Ishikawa (cell line): ENCODE results near the gene CISD1.

ENCODE experiments used
- EP300 ChIP-seq: IDR thresholded peaks from 2 replicates; pipeline ENCODE4 v1.6.1; 2012; ENCODE audit warnings: borderline replicate concordance
- FOXM1 ChIP-seq: IDR thresholded peaks from 2 replicates; pipeline ENCODE4 v1.6.1; 2012; ENCODE audit warnings: low read depth, borderline replicate concordance
- TCF12 ChIP-seq: IDR thresholded peaks from 2 replicates; pipeline ENCODE4 v1.6.1; 2012; ENCODE audit warnings: low read depth
- TEAD4 ChIP-seq: IDR thresholded peaks from 2 replicates; pipeline ENCODE4 v1.6.1; 2012
- TF ChIP-seq, protein P1 (sequence below): IDR thresholded peaks from 2 replicates; pipeline ENCODE4 v1.6.1; 2012
- TF ChIP-seq, protein P2 (sequence below): IDR thresholded peaks from 2 replicates; pipeline ENCODE4 v1.6.1; 2012; ENCODE audit warnings: low read depth, mild to moderate bottlenecking

DNA sequence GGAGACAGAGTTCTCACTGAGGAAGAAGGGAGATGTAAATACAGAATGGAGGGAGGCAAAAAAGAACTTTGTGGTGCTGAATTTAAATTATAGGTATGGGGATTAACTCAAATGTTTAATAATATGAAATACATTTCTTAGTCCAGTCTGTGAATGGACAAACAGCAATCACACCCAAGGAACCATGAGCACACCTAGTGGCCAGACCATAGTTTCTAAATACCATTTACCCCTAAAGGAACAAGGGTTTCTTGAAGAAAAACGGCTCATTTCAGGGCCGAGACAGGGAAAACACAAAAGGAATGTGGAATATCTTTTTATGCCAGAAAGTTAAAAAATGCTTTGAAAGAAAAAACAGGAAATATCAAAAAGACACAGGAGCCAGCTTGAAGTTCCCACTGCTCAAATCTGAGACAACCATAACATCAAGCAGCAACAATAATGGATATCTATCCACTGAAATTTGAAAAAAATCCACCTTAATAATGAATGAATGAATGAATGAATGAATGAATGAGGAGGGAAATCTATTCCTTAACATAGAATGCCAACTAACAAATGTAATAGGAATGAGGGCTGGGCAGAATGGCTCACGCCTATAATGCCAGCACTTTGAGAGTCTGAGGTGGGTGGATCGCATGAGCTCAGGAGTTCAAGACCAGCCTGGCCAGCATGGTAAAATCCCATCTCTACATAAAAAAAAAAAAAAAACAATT, 9.8 kb upstream of the CISD1 start:
- TF ChIP-seq FOXM1 (no peak), EP300 (no peak), TCF12 (no peak), TEAD4 (no peak)
- TF ChIP-seq, protein P1, sequence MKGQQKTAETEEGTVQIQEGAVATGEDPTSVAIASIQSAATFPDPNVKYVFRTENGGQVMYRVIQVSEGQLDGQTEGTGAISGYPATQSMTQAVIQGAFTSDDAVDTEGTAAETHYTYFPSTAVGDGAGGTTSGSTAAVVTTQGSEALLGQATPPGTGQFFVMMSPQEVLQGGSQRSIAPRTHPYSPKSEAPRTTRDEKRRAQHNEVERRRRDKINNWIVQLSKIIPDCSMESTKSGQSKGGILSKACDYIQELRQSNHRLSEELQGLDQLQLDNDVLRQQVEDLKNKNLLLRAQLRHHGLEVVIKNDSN = no peak
- TF ChIP-seq, protein P2, sequence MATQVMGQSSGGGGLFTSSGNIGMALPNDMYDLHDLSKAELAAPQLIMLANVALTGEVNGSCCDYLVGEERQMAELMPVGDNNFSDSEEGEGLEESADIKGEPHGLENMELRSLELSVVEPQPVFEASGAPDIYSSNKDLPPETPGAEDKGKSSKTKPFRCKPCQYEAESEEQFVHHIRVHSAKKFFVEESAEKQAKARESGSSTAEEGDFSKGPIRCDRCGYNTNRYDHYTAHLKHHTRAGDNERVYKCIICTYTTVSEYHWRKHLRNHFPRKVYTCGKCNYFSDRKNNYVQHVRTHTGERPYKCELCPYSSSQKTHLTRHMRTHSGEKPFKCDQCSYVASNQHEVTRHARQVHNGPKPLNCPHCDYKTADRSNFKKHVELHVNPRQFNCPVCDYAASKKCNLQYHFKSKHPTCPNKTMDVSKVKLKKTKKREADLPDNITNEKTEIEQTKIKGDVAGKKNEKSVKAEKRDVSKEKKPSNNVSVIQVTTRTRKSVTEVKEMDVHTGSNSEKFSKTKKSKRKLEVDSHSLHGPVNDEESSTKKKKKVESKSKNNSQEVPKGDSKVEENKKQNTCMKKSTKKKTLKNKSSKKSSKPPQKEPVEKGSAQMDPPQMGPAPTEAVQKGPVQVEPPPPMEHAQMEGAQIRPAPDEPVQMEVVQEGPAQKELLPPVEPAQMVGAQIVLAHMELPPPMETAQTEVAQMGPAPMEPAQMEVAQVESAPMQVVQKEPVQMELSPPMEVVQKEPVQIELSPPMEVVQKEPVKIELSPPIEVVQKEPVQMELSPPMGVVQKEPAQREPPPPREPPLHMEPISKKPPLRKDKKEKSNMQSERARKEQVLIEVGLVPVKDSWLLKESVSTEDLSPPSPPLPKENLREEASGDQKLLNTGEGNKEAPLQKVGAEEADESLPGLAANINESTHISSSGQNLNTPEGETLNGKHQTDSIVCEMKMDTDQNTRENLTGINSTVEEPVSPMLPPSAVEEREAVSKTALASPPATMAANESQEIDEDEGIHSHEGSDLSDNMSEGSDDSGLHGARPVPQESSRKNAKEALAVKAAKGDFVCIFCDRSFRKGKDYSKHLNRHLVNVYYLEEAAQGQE = no peak
